Stimulated activated CD4-positive, alpha-beta T cell treated with anti-CD3 and anti-CD28 coated beads, Interleukin-2, amount 100 ng/mL, for 48 hours (primary cell): ENCODE data around the gene EHD1.
A peak's percentile ranks its signal among the peaks of the same experiment; 100 is the strongest.

ENCODE experiments used
- DNase-seq, 2 donors: peaks; one replicate each; pipeline ENCODE4 v3.0.0-alpha.2; 2020

Gene EHD1

DNA sequence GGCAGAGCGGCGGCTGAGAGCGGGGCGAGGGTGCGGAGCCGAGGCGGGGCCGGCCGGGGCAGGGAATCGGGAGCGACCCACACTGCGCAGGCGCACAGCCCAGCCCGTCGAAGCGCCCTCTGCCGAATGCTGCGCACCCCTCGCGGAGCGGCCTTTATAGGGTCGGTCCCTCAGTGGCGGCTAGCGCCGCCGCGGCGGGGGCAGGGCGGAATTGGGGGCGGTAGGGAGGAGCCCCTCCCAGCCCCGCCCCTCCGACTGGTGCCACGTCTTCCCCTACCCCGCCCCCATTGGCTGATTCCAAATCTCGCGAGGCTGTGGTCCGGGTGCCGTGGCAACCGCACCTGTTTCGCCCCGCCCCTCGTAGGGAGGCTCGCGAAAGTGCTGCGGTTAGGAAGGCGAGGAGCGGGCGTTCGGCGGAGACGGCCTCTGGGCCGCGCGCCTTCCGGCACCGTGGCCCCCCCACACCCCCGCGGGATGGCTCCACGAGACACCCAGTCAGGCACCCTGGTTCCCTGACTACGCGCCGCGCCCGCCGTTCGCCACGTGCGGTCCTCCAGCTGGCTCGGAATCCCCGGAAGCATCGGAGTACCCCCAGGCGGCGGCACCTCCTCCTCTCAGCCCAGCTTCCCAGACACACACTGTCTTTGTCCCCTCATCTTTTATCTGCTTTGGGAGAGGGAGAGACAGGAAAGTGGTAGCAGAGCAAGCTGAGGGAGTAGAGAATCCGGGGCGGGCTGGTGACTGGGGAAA, at the start of gene EHD1:
EHD1 (minus strand) TSS at position 128 of the 750 bp plus-strand sequence. CDS start 157 bp downstream, outside the sequence.
- peak; percentile 100 for DNase-seq

DNA sequence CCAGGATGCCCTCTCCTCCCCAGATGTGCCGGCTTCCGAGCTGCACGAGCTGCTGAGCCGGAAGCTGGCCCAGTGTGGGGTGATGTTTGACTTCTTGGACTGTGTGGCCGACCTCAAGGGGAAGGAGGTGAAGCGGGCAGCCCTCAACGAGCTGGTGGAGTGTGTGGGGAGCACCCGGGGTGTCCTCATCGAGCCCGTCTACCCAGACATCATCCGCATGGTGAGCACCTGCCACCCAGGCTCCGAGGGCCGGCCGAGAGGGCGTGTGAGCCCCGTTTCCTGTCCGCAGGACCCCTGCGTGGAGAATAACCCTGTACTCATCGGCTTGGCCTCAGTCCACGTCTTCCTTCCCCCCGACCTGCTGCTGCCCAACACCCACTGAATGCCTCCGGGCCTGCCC, 48.3 kb upstream of the EHD1 start:
- no peak for DNase-seq

DNA sequence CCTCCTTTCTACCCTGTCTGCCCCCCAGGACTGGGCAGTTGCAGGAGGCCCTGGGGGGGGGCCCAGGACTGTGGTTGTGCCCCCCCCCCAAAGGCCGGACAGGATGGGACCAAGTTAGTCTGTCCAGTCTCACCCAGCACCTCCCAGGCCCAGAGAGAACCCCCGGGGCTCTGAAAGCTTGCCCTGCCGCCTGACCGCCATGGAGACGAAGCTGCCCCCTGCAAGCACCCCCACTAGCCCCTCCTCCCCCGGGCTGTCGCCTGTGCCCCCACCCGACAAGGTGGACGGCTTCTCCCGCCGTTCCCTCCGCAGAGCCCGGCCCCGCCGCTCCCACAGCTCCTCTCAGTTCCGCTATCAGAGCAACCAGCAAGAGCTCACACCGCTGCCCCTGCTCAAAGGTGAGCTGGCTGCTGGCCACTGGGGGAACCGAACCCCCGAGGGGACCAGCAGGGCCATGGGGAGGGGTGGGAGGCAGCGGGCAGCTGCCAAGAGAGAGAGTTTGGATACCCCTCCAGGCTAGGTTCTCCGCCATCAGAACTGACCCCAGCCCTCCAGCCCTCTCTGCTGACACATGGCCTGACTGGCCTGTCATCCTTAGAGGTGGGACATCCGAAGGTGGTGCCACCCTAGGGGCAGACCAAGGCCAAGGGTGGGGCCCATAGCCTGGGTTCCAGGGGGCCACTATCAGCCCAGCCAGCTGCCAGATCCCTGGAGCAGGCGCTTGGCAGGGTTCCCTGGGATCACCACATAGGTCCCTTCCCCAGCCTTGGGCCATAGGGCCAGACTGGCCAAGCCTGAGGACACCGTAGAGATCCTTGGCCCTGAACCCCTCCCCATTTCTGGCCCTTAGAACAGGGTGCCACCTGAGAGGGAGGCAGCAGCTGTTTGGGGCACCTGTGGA, 47.4 kb upstream of the EHD1 start:
- no peak for DNase-seq

DNA sequence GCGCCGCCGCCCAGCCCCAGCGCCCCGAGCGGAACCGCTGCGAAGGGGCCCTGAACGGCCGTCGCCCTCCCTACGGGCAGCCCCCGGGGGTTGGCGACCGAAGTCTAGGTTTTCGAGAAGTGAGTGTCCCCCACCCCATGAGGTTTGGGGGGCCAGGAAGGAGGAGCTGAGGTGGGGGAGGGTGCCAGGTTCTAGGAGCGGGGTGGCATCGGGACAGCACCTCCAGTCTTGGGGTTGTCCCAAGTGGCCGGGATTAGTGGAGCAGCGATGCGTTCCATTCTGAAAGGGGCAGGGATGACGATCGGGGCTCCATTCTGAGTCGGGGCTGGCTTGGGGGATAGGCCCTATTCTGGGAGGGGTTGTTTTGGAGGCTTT, 46.5 kb upstream of the EHD1 start:
- DNase-seq: no peak

DNA sequence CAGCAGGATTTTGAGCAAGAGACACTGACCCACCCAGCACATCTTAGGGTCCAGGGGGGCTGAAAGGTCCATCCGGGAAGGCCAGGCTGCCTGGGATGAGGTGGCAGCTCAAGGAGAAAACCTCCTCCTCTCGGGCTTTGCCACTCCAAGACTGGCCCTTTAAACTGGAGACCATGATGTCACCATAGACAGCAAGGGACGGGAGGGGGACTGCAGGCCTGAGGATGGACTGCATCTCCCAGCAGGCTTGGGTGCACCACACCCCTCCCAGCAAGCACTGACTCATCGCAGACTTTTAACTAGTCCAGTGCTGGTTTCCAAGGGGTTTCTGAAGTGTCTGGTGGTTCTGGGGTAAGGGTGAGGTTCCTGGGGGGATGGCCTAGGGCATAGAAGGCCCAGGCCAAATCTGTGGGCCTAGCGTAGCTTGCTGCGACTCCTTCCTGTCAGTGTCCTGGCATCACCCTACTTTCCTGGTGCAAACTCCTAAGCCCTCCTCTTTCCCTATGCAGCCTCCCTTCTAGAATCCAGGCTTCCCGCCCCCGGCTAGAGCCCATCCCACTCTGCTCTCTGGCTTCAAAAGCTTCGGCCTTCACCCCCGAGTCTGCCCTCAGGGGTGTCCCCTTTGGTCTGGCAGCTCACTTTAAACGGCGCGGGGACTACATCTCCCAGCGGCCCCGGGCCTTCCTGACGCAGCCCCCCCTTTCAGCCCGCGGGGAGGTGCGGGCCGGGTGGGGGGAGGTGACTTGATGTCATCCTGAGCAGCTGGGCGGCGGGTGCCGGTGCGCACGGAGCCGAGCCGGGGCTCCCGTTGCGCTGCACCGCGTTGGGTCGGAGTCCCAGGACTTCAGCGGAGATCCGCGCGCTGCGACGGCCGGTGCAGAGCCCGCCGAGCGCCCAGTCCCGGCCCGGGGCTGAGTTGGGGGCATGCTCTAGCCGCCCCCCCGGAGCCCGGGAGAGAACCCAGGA, 45.8 kb upstream of the EHD1 start, which contains the start of gene PPP2R5B:
PPP2R5B (plus strand) TSS at position 746 of the 966 bp plus-strand sequence. CDS start 1,046 bp downstream, outside the sequence.
- peak; percentile 78 to 85 for DNase-seq

DNA sequence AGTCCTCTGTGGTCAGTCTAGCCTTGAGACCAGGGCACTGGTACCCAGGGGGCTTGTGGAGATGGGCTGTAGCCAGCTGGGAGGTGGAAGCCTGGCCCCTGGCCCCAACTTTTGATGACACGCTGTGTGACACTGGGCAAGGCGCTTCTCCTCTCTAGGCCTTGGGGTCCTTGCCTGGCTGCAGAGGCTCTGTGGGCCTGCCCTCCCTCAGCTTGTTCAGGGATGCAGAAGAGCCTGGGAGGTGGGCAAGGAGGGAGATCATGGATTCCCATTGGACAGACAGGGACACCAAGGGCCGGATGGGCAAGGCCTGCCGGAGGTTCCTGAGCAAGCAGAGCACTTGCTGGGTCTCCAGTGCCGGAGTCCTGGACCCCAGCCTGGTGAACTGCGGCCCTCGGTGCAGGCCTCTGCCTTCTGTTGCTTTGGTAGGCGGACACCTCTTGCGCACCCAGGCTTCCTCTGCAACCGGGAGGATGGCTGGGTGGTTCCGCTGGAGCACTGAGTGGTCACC, 44.8 kb upstream of the EHD1 start:
- DNase-seq: no peak

DNA sequence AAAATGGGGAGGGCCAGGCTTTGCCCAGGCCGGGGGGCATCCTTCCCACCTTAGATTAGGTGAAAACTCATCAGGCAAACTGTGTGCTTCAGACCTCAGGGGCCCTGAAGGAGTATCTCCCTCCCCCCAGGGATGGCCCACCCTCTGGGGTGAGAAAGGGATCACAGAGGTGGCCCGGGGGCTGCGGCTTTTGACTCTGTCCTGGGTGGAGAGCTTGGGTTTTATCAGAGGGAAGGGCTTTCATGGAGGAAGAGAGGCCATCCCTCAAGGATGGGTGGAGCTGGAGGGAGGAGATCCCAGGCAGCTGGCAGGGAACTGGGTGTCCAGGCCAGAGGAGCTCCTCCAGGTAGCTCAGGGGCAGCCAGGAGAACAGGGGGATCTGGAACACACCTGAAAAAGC, 43.0 kb upstream of the EHD1 start:
- no peak for DNase-seq

DNA sequence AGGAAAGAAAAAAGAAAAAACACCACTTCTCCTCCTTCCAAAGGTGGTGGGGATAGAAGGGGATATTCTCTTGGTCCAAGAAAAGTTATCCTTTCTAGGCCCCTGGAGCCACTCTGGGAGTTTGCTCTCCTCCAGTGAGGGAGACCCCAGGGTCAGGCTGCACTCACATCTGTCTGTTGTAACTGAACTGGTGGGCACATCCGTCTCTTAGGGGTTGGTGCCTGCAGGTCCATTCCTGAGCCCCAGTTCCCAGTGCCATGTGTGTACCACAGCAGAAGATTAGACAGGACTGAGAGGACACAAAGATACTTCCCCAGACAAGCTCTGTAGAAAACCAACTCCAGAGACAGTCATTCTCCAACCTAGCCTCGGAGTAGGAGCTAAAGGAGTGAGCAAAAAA, 41.7 kb upstream of the EHD1 start:
- DNase-seq: no peak

DNA sequence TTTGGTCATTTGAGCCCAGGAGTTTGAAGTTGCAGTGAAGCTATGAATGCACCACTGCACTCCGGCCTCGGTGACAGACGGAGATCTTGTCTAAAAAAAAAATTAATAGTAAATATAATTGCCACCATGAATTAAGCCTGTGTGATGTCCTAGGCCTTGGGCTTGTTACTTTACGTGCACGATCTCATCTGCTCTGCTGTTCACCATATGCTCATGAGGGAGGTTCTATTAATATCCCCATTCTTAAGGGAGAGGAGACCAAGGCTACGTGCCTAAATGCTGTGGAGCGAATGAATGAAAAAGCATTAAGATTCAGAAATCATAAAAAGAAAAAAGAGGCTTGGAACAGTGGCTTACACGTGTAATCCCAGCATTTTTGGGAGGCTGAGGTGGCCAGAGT, 41.2 kb upstream of the EHD1 start:
- no peak for DNase-seq

DNA sequence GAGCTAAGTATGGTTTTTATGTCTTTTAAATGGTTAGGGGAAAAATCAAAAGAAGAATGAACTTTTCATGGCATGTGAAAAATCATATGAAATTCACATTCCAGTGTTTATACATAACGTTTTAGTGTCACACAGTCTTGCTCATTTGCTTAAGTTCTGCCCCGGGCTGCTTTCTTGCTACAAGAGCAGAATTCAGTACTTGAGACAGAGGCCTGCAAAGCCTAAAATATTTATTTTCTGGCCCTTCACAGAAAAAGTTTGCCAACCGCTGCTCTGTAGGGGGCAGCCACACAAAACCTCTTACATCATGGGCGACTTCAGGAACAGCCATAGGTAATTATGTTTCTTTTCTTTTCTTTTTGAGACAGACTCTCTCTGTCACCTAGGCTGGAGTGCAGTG, 39.6 kb upstream of the EHD1 start:
- no peak for DNase-seq

DNA sequence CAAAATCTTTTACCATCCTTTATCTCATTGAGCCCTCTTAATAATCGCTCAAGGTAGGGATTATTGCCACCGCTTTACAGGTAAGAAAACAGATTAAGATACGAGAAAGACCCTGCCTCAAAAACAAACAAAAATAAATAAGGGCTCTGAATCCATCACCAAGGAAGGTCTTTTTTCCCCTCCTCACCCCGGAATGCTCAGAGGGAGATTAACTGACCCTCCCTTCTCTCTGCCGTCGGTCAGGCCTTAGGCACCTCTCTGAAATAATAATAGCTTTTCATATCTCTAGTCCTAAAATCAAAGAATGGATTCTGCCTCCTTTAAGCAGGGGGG, 39.2 kb upstream of the EHD1 start:
- DNase-seq: no peak

DNA sequence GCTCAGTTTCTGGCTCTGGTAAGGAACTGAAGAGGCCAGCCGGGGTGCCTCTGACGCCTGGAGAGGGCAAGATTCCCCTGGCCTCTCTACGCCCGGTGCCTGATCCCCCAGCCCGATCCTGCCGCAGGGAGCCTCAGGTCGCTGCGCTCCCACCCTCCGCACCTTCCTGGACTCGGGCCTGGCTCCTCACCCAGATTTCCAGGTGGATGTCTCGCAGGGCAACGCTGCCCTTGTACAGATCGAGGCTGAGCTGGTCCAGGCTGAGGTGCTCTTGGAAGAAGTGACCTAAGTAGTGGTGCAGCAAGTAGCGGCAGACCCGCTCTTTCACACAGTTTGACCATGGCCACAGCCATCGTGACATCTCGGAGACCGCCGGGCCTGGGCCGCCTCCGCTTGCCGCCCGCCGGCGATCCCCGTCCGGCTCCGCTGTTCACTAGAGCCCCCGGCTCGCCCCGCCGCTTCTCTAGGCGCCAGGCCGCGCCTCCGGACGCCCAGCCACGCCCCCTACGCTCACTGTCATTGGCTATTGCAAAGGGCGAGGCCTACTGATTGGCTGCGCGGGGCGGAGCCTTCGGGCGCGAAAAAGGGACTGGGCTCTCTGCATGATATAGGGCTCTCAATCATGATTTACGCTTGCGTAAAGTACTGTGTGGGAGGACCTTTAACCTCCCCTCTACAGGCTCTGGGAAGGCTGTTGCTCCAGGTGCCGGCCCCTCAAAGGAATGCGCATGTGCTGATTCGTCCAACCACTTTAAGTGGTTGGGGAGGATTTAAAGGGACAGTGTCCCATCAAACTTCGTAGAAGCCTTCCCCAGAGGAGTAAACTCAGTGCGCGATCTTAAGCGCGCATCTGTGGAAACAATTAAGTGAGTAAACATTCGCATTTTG, 38.6 kb upstream of the EHD1 start, which contains the start of gene ATG2A:
ATG2A (minus strand) TSS at position 435 of the 888 bp plus-strand sequence; CDS start at position 361, 74 bp downstream.
- DNase-seq: peak; percentile 99

DNA sequence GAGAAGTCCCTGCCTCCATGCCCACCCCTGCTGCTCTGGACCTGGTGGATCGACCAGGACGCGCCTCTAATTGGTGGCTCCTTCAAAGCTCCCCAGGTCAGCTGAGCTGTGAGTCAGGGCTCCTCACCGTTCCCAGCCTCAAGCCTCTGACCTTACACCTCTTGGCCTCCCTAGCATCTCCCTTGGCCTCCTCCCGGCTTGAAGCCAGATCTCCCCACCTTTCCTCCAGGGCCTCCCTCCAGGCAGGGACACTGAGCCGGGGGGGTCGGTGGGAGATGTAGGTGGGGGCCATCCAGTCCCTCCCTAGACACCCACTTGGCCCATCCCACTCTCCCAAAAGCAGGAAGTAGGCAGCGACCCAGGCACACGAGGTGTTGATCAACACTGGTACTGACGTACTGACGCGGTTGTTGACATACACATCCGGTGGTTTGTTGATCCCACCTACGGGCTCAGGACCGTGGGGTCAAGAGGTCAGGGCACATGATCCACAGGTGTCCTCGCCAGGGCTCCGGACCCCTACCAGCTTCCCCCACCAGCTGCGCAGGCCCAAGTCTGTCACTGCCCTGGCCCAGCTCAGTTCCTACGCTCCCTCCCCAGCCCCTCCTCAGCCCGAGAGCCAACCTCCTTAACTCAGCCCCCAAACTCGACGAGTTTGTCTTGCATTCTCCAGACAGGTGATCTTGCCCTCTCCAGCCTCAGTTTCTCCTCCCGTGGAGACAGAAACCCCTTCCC, 37.8 kb upstream of the EHD1 start:
- peak in 1 of 2 donors; percentile 12 for DNase-seq

DNA sequence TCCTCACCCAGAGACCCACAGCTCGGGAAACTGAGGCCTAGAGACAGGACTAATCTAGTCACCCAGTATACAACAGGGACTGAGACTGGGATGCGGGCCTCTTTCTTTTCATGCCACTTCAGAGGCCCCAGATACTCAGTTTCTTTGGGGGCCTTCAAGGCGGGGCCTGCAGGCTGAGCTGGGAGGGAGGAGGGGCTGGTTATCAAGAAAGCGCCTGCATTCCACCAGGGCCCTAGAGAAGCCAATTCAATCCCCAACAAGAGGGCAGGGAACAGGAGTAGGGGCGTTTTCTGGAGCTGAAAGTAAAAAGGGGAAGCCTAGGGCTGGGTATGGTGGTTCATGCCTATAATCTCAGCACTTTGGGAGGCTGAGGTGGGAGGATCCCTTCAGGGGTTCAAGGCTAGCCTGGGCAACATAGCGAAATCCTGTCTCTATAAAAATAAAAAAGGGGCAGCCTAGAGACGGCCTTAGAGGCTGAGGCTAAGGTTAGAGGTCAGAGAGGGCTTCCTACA, 37.0 kb upstream of the EHD1 start:
- DNase-seq: no peak

DNA sequence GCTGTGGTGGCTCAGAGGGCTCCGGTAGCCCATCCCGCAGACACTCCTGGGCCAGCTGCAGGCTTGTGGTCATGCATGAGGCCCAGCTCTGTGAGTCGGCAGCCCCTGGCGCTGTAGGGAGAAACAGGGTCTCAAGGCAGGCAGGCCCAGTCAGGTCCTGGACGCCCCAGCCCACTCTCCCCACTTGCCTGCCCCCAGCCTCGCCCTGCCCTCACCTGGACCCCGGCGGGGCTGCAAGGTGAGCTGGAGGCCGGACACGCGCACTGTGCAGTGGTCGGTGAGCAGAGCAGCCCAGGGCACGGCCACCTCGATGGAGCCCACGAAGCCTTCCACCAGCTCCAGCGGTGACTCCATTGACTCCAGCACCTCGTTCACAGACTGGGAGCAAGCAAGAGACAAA, 35.7 kb upstream of the EHD1 start:
- no peak for DNase-seq

DNA sequence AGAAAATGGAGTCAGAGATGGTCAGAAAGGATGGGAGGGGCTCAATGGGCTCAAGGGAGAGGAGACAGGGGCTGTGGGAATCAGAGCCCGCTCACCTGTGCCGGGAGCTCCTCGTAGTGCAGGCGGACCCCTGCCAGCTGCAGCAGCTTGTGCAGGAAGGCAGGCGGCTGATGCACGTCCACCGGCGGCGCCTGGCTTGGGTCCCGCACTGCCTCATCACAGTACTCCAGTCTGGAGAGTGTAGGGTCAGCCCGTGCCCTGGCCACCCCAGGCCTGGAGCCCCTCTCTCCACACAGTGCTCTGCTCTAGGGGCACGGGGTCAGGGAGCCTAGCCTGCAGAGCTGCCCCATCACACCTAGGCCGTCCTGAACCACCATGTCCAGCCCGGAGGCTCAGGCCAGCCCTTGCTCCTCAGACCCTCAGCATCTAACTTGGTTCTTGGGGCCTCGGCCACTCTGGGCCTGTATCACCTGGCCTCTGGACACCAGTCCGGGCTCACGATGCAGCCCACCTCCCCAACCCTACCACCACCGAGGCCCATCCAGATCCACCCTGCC, 34.8 kb upstream of the EHD1 start:
- DNase-seq: no peak

DNA sequence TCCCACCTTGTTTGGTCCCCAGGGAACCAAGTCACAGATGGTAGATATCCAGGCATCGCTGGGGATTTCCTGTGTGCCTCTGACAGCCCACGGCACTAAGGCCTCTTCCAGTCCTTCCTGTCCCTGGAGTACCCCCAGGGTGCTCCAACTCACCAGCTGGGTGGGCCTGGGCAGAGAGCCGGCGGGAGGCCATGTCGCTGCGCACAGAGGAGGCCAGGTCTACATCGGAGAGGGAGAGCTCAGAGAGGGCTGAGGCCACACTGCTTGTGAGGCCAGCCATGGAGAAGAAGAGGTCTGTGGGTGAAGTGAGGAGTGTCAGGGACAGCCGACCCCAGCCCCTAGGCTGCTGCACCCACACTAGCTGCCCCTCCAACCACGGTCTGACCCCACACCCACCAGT, 33.3 kb upstream of the EHD1 start:
- no peak for DNase-seq

DNA sequence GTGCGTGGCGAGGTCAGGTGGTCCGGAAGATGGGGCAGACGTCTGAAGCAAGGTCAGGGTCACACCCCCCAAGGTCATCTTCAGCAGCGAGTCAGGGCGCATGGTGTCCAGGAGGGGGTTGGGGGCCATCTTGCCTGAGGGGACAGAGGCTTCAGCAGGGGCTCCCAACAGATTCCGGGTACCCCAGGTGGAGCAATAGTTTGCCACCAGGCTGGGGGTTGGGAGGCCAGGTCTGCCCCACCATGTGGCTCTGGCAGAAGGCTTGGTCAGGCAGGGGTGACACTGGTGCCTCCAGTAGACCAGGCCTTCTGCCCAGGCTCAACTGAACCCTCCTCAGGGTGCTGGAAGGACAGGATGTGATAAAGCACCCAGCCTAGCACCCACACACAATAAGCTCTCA, 32.7 kb upstream of the EHD1 start:
- DNase-seq: no peak

DNA sequence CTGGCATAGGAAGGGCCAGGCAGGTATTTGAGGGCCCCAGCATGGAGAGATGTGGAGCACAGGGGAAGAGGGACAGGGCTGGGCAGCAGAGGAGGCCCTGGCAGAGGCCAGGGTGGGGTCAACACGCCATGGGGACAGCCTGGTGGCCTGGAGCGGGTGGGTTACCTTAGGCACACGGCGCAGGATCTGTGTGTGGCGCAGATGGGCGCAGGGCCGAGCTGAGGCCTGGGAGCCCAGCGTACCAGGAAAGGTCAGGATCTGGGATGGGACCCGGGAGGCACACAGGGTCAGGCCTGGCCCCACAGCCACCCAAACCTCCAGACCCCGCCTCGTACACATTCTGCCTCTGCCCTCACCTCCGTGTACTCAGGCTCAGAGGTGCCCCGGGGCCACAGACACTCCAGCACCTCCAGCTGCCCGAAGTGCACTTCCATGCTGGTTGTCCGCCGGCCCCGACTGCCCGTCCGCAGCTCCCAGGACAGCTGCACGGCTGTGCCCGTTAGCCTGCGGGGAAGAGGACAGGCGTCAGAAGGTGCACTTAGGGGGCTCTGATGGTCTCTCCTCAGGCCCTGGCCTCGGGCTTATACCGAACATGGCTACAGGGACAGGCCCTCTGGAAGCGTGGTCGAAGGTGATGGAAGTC, 32.2 kb upstream of the EHD1 start:
- no peak for DNase-seq
